ENCODE measurements around the gene FBXL20. TPM values are rescaled to one million over a fixed set of nuclear protein-coding genes. Genes with fewer than 3 reads are reported as not detected.

The FBXL20 gene
- total RNA-seq, 4 donors from 2014 or later, result 6.4 to 29.0 (median 19.8) TPM

- Histone ChIP-seq H3K9me3 (no peaks in the 10 kb centered on the region), H3K27ac (no peak overlapping the region), H3K27me3 (no peaks in the 10 kb centered on the region), H3K4me1 (peaks cover 13 to 16% of the 10 kb centered on the region in 2 donors), H3K4me3 (no peak overlapping the region), H3K36me3 (no peaks in the 10 kb centered on the region)
- TF ChIP-seq, protein P1, sequence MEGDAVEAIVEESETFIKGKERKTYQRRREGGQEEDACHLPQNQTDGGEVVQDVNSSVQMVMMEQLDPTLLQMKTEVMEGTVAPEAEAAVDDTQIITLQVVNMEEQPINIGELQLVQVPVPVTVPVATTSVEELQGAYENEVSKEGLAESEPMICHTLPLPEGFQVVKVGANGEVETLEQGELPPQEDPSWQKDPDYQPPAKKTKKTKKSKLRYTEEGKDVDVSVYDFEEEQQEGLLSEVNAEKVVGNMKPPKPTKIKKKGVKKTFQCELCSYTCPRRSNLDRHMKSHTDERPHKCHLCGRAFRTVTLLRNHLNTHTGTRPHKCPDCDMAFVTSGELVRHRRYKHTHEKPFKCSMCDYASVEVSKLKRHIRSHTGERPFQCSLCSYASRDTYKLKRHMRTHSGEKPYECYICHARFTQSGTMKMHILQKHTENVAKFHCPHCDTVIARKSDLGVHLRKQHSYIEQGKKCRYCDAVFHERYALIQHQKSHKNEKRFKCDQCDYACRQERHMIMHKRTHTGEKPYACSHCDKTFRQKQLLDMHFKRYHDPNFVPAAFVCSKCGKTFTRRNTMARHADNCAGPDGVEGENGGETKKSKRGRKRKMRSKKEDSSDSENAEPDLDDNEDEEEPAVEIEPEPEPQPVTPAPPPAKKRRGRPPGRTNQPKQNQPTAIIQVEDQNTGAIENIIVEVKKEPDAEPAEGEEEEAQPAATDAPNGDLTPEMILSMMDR (IDR thresholded peaks at IDR 0.05), result no peak
- TF ChIP-seq POLR2A (IDR thresholded peaks at IDR 0.05), result no peak
- no peak for DNase-seq
- intact Hi-C loops (cut with DNase I; ENCODE audit: low total_unique reads), result no loop called here
Observed at GRCh38 chr17:39205112-39205526, 196.3 kb downstream of the FBXL20 start.

GRCh38 chr17:39204245-39204644 lies 197.2 kb downstream of the FBXL20 start:
- intact Hi-C loops (cut with DNase I; ENCODE audit: low total_unique reads), result no loop called here
- H3K9me3 ChIP-seq, result no peaks in the 10 kb centered on the region
- H3K27ac ChIP-seq, result no peak overlapping the region
- DNase-seq, result no peak
- H3K4me1 ChIP-seq, result peaks cover 13 to 16% of the 10 kb centered on the region in 2 donors
- TF ChIP-seq, protein P1 (IDR thresholded peaks at IDR 0.05), result no peak
- no peak for TF ChIP-seq POLR2A (IDR thresholded peaks at IDR 0.05)
- no peaks in the 10 kb centered on the region for H3K27me3 ChIP-seq
- no peaks in the 10 kb centered on the region for H3K36me3 ChIP-seq
- H3K4me3 ChIP-seq, result no peak overlapping the region

Other genes with a start within 250 kb of the FBXL20 start
- 10 to 100 TPM in 3 of 4 donors, 1 to 10 TPM in 1; 3.3 to 45.1 (median 21.5) TPM for gene PLXDC1, start 250.0 kb downstream of the FBXL20 start, total RNA-seq
- not detected for gene ARL5C, start 235.5 kb downstream of the FBXL20 start, total RNA-seq
- 10 to 100 TPM in 2 of 4 donors, 1 to 10 TPM in 2; 5.6 to 23.3 (median 8.4) TPM for gene CACNB1, start 204.0 kb downstream of the FBXL20 start, total RNA-seq
- gene RPL19, start 201.3 kb downstream of the FBXL20 start, total RNA-seq, result 1,000 to 10,000 TPM; 1,469 to 5,936 (median 3,528) TPM
- gene STAC2, start 175.7 kb downstream of the FBXL20 start, total RNA-seq, result 10 to 100 TPM in 1 of 4 donors, 1 to 10 TPM in 2, under 1 TPM in 1; 0.59 to 14.4 (median 1.1) TPM
- gene MED1, start 49.6 kb upstream of the FBXL20 start, total RNA-seq, result 10 to 100 TPM; 19.7 to 49.6 (median 25.9) TPM
- 10 to 100 TPM; 17.9 to 86.0 (median 27.2) TPM for gene CDK12, start 59.9 kb upstream of the FBXL20 start, total RNA-seq
- not detected for gene NEUROD2, start 206.3 kb upstream of the FBXL20 start, total RNA-seq
- gene PPP1R1B, start 225.3 kb upstream of the FBXL20 start, total RNA-seq, result 10 to 100 TPM in 1 of 4 donors, under 1 TPM in 3; 0.26 to 22.0 (median 0.68) TPM
- gene STARD3, start 235.5 kb upstream of the FBXL20 start, total RNA-seq, result 10 to 100 TPM; 21.0 to 62.3 (median 26.0) TPM